Dedifferentiated amniotic fluid mesenchymal stem cell (primary cell): ENCODE results near the gene SAMD13.

Experiments used
- DNase-seq: peaks from one replicate; pipeline ENCODE4 v3.0.0-alpha.2; 2016; ENCODE audit errors: extremely low spot score

The SAMD13 gene, protein sequence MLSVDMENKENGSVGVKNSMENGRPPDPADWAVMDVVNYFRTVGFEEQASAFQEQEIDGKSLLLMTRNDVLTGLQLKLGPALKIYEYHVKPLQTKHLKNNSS

DNA sequence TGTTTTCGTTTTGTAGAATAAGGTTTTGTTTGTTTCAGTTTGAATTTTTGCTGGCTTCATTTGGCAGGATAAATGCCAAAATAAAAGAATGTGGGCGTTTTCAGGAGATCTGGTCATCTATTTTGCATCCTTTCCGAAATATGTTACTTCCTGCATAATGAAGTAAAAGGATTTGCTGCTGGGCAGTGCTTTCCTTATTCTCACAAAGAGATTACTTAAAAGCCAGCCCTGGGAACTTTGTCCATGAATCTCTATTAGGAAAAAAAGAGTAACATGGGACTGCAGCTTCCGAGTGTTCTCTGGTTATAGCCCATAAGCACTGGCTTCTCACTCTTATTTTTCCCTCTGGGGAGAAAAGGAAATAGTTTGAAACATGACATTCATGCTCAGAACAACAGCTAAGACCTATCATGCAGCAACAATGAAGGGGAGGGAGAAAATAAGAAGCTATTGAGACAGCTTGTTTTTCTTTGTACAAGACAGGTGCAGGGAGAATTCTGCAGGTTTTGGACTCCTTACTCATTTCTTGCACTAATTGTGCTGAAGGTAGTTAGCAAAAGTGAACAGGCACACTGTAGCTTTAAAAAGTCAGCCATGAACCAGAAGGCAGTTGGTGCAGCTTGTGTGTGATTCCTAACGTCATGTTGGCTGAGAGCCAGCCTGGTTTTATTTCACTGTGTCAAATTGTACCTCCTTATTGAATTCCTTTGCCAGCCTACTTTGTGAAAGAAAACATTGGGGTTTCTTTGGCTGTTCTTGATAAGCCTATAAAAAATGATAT, at the start of gene SAMD13:
Gene SAMD13 (plus strand): TSS at position 705 of the 781 bp plus-strand sequence. CDS start 1,527 bp downstream, outside the sequence.
- no peak for DNase-seq

DNA sequence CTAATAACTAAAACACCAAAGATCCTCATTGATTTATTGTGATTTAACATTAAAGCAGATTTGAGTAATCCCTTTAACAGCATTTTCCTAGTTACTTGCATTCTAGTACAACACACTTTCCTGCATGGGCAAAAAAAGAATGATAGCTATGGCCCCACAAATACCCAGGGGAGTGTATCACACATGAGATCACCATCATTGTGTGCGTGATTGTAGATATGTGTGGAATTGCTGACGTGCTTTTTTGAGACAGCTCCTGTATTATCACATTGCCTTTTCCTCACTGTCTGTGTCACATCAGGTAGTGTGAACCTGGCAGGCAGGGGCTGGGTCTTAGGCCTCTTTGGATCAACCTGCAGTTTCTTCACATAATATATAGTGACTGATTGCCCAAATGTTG, 48.5 kb upstream of the SAMD13 start:
- DNase-seq: no peak

DNA sequence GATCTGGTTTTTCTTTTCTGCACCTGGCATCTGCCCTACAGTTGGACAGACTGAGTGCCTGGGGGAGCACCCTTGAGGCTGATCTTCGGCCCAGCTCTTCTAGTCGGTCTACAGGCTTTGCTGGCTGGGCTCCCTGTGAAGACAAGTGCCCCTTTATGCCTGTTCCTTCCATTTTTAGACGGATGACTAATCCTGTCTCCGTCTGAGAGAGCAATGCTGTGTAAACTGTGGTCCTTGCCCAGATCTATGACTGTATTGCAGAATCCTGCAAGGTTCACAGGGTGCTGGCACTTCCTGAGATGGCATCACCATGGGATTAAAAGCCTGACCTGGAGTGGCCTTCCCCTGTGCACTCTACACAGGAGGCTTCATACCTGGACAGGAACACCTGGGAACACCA, 47.6 kb upstream of the SAMD13 start:
- peak; percentile 28 for DNase-seq

DNA sequence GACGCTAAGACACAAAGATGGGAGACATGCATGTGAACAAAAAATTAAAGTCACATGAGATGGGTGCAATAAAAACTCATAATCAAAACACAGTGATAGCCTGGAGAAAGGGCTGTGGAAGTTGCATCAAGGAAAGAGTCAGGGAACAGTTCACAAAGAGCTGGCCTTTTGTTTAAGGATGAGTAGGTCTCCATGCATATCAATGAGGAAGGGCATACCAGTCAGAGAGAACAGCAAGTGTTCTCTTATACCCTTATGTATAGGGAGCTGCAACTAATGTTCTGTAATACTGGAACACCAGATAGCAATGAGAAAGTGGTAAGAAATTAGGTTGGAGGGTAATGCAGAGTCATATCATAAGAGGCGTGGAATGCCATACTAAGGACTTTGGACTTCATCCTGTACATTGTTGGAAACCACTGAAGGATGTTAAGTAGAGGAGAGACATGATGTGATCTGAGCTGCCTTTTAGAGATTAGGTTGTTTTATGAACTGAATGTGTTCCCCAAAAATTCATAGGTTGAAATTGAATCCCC, 46.7 kb upstream of the SAMD13 start:
- no peak for DNase-seq

DNA sequence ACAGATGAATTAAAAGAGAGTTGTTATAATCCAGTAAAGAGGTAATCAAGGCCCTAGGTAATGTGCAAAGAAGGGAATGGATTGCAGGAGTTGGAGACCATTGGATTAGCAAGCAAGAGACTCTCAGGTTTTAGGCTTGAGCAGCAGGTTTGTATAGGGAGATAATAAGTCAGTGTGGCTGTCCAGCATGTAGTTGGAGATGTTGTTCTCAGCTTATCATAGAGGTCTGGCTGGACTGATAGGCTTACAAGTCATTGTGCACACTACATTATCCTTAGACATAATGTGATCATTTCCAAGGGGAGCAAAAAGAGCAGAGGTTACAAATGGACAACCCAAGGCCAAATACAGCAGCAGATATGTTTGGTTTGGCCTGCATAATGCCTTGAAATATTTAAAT, 45.9 kb upstream of the SAMD13 start:
- DNase-seq: no peak

DNA sequence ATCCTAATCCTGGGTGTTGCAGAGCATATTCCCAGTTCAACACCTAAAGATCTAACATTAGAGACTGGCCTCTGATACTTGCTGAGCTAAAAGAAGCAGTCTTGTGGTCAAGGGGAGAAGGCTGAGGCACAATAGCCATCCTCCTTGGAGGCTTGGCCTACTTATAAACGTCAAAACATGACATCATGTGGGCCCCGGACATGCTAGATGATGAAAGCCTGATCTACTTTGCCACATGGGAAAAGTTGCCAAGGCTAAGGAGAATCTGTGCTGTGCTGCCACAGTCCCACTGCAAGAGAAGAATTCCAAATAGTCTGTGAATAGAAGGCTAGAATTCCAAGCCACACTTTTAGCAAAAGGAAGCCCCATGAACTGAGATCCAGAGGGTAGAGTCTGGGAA, 43.9 kb upstream of the SAMD13 start:
- no peak for DNase-seq

DNA sequence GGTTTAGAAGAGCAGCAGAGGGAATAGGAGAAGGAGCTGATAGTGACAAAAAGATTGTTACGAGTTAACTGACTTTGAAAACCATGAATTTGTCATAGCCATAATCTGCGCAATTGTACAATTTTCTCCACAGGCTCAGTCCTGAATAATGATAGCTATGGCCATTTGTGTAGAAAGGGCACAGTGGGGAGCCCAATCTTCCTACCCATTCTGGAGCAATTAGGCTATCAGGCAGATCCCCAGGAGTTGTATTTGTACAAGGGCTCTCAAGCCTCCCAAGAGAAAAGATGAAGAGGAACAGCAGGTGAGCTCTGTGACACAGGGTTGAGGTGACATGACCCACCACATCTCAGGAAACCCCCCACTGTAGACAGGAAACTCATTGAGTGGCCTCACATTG, 42.1 kb upstream of the SAMD13 start:
- no peak for DNase-seq

DNA sequence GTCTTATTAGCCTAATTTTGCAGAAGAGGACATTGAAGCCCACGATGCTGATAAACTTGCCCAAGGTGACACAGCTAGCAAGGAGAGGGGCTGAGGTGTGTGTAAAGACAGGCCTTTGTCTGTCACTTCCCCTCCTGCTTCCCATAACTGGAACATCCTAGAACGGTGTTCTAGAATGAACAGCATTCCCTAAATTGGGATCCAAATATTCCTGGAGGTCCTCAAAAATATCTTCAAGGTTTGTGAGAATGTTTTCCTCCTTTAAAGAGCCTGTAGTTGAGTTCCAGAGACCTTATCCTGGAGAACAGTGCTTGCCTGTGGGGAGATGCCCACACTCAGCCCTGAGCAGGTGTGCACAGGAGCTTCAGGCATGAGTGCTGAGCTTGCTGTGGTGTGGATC, 41.5 kb upstream of the SAMD13 start:
- no peak for DNase-seq

DNA sequence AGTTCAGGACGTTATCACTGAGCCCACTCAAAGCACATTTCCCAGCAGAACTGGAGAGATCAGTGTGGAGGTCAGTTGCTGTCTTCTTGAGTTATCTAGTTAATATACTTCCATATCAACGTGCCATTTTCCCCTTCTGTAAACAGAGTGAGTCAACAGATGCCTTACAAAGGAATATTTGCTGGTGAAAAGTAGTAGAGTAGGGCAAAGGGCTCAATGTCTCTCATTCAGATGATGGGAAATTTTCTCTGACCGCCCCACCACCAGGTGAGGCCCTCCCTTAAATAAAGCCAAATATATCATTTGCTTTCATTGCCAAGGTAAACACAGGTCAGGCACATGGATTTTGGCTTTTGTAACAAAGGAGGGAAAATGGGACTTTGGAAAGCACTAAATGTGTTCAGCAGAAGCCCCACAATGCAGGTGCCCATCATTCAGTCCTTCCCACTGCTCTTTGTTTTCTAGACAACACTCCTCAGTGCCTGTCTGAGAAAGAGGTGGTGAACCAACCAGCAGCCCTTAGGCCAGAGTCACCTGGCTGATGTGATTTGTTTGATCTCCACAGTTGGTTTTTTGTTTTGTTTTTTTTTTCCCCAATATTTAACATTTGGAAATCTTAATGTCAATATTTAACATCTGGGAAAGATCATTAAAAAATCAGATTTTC, 40.5 kb upstream of the SAMD13 start:
- DNase-seq: no peak

DNA sequence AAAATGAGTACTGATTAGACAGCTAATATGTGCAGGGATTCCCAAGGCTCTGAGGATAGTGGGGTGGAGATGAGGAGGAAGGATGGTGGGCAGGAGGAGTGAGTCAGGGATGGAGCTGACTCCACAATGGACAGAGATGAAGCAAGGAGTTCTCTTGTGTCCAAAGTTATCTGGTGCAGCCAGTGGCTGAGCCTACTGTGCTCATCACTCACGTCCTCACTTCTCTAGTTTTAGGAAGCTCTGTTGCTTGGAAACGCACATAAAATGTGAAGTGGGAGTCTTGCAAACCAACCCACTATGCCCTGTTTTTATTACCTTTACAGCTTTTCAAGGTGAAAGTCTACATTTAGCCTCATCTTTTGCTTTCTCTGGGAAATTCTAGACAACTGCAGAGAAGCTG, 36.5 kb upstream of the SAMD13 start:
- no peak for DNase-seq

DNA sequence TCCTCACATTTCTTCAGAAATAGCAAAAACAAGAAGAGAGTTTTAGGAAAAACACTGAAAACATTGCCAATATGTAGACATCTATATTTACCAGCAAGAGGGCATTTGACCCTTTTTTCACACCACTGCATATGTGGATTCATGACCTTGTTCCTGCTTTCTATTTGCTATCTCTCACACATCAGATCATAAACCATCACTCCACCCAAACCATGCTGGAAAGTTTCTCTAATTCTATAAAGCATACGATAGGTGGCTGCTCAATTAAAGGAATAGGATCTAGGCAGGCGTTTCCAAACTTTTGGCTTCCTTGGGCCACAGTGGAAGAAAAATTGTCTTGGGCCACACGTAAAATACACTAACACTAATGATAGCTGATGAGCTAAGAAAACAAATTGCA, 35.6 kb upstream of the SAMD13 start:
- DNase-seq: no peak

DNA sequence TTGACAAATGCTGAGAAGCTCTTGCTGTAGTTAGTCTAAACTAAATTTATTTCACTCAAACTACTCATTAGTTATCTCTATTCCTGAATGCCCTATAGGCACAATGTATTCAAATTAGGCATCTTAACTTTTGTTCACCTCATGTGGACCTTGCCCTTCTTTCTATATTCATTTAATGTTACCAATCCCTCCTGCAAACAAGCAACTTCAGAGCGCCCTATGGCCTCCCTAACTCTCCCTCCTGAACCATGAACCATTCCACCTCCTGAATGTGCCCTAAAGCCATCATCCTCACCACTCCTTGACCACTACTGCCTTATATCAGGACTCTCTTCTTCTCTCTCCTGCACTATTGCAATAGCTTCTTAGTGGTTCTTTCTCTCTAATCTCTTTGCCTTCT, 34.8 kb upstream of the SAMD13 start:
- DNase-seq: no peak

DNA sequence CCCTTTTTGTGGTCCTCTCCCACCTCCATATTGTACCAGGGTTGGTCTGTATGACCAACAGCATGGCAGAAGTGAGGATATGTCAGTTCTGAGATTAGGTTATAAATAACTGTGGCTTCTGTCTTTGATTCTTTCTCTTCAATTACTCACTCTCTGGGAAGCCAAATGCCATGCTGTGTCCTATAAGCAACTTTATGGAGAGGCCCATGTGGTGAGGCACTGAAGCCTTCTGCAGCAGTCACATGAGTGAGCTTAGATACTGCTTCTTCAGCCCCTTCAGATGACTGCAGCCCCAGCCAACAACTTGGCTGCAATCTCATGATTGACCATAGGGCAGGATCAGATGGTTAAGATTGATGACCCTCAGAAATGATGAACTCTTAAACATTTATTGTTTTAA, 34.0 kb upstream of the SAMD13 start:
- no peak for DNase-seq

DNA sequence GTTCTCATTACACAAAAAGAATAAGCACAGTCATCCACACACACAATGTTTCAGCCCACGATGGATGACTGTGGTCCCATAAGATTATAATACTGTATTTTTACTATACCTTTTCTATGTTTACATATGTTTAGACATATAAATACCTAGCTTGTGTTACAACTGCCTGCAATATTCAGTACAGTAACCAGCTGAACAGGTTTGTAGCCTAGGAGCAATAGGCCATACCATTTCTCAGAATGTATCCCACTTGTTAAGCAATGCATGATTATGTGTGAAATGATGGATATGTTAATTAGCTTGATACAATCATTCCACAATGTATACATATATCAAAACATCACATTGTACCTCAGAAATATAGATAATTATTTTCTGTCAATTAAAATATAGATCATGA, 33.2 kb upstream of the SAMD13 start:
- no peak for DNase-seq

DNA sequence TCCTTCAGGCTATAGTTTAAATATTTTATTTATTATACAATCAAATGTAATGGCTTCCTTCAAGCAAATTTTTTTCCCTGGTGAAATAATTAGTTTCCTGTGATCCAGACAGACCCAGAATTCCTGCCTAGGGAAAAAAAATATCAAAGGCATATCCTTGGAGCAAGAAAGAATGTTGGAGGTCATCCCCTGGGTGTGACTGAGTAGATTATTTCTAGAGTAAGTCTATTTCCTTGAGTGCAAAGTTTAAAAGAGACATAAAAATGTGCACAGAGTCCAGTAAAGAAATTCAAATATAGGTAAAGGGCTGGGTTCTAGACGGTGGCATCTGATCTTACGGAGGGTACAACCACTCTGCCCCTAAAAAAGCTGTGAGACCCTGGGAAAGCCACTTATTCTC, 32.2 kb upstream of the SAMD13 start:
- DNase-seq: no peak

DNA sequence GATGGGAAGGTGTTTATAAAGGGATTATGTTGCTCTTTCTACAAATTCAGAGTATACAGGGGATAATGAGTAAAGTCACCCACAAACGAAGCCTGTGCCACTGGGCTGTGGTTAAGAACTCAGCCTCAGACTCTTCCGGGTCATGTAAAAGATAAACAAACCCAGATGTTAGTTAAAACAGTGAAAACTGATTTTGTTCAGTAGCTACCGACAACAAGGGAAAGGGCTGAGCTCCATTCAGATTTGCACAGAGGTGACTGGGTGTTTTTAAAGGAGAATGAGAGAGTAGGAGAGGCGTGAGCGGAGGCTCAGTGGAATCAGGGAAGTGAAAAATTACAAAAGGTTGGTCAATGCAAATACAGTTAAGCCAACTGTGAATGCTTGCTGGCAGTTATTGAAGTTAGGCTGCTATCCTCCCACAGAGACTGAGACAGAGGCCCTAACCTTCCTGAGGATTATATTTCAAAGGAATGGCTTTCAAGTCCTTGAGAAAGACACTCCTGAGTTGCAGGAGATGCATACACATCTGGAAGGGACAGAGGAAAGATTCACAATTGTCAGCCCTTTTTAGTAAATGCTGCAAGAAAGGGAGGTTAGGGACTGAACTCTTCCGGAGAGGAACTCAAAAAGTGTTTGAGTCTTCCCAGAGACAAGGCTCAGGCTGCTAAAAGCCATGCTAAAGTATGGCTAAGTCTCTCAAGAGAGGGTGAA, 29.9 kb upstream of the SAMD13 start:
- DNase-seq: no peak

DNA sequence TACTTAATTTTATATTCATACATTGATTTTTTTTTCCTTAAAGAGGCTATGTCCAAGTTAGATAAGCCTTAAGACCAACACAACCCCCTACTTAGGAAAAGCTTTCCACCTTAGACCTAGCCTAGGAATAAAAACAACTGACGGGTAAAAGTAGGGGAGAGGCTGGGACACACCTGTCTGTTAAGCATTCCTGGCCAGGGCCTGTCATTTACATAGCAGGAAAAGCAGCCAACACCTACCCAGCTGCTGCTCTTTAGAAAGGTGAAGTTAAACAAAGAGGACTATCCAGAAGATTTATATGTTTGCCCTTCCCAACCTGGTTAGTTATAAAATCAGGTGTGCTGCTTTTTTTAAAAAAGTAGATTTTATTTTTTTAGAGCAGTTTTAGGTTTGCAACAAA, 29.1 kb upstream of the SAMD13 start:
- no peak for DNase-seq

DNA sequence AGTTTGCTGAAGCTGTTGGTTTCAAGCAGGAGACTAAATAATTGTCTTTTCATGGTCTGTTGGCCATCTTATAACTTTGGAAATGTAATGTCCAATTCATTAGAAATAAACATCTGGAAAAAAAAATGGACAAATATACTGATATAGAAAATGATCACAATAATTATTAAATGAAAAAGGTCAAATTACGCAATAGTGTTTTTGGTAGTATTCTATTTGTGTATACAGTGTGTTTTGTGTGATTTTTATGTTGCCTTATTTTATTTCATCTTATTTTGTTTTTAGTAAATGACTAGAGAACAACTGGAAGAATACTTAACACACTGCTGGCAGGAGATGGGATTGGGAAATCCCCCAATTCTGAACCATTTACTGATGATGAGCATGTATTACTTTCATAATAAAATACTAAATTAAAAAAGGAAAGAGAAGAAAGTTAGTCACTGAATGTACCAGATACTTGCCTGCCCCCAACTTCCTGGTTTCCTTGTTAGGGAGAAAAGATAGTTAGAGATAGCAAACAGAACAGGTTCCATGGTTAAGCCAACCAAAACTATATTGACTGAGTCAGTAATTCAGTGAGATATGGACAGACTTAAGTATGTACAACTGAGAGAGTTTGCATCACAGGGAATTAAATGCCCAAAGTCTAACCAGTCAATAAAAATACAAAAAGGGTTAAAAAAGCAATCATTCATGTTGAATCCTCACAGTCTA, 24.0 kb upstream of the SAMD13 start:
- DNase-seq: no peak

DNA sequence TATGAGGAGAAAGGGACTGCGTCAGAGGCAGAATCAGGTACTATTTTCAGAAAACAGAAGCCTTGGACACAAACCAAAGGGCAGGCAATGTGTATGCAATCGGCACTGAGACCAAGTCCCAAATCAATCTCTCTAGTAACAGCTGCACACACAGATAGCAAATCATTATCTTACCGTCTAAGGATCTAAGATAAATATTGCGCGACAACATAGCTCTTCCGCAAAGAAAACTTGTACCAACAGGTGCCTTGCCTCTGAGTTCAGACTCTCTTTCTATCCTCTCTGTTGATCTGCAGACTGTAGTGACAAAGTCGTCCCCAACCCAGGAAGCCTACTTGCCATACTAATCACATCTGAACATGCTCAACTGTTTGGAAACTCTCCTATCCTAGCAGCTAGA, 22.6 kb upstream of the SAMD13 start:
- no peak for DNase-seq

DNA sequence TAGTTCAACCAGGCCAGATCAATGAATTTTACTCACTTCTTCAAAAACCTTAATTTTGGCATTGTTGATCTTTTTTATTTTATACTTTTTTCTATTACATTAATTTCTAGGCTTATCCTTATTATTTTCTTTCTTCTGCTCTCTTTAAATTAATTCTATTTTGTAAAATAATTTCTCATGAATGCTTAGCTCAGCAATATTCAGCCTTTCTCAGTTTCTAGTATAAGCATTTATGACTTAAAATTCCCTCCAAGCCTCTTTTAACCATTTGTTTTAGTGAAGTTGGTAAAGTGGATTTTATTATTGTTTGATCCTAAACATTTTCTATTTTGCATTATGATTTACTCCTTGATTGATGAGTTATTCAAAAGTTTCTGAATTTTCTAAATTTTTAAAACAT, 20.6 kb upstream of the SAMD13 start:
- DNase-seq: no peak

DNA sequence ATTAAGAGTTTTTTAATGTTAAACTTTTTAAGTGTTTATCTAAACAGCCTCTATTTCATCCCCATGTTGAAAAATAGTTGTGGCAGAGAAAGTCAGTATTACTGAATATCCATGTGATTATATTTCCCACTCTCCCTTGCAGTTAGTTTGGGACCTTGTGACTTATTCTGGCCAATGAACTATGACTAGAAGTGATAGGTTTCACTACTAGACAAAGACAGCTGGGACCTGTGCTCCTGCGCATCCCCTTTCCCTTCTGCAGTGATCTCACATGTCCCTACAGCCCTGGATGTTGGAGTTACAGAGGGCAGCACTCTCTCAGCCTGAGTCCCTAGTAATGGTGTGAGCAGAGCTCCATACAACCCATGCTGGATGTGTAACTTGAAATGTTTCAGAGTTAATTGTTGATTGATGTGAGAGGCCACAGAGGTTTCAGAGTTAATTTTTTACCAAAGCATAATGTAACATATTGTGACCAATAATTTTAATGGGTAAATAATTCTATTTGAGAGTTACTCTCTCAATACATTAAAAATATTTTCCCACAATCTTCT, 18.7 kb upstream of the SAMD13 start:
- DNase-seq: no peak

DNA sequence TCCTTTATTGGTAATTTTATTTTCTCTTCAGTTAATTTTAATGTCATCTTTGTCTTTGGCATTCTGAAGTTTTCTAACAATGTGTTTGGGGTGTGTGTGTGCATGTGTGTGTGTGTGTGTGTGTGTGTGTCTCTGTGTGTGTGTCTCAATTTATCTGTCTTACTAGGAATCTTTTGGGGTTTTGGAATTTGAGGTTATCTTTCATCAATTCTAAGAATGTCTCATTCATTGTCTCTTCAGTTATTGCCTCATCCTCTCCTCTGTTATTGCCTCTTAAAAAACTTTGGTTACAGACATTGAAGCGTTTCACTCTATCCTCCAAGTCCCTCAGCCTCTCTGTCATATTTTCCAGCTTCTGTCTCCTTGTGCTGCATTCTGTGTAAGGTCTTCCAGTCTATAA, 18.1 kb upstream of the SAMD13 start:
- no peak for DNase-seq
